Liver (tissue), 9 donors: ENCODE measurements around the gene URM1. TPM values are rescaled to one million over a fixed set of nuclear protein-coding genes. Genes with fewer than 3 reads are reported as not detected.
"Not testable (repeated sequence)": the region's sequence is repeated elsewhere in the genome, so short reads cannot be mapped to it uniquely, and the experiment has no call there.

Source experiments
- DNase-seq: peaks from one replicate; pipeline ENCODE4 v3.0.0-alpha.2; 2017; ENCODE audit warnings: low spot score
- H3K27ac ChIP-seq, 2 donors: one replicate each; pipeline ENCODE4 v1.7.0; 2013; ENCODE audit warnings: inconsistent platforms in 2 of 2, low read length in 2 of 2, control low read depth in 1 of 2, low read depth in 1 of 2, mild to moderate bottlenecking in 1 of 2
- H3K27me3 ChIP-seq, 4 donors: one replicate each; pipeline versions ENCODE4 v1.6.1 to v1.7.0; 2013; ENCODE audit warnings: low read length in 3 of 4, inconsistent platforms in 1 of 4, mild to moderate bottlenecking in 1 of 4, moderate library complexity in 1 of 4; ENCODE audit not compliant: control insufficient read depth in 4 of 4, insufficient read depth in 4 of 4
- H3K36me3 ChIP-seq, 4 donors: one replicate each; pipeline versions ENCODE4 v1.6.1 to v1.7.0; 2013; ENCODE audit warnings: low read length in 3 of 4, mild to moderate bottlenecking in 3 of 4, low read depth in 1 of 4, moderate library complexity in 1 of 4; ENCODE audit not compliant: control insufficient read depth in 4 of 4, insufficient read depth in 3 of 4
- H3K4me1 ChIP-seq, 4 donors: one replicate each; pipeline versions ENCODE4 v1.6.1 to v1.7.0; 2013; ENCODE audit warnings: low read length in 3 of 4, mild to moderate bottlenecking in 3 of 4, moderate library complexity in 1 of 4; ENCODE audit not compliant: control insufficient read depth in 4 of 4, insufficient read depth in 4 of 4
- H3K4me3 ChIP-seq, 3 donors: one replicate each; pipeline versions ENCODE4 v1.6.1 to v1.7.0; 2013; ENCODE audit warnings: low read length in 3 of 3, control low read depth in 1 of 3, low read depth in 1 of 3, mild to moderate bottlenecking in 1 of 3
- H3K9ac ChIP-seq, 2 donors: one replicate each; pipeline ENCODE4 v1.7.0; 2013; ENCODE audit warnings: low read length in 2 of 2, mild to moderate bottlenecking in 2 of 2, moderate library complexity in 2 of 2, control low read depth in 1 of 2, low read depth in 1 of 2
- H3K9me3 ChIP-seq, 4 donors: one replicate each; pipeline versions ENCODE4 v1.6.1 to v1.7.0; 2013; ENCODE audit warnings: low read length in 3 of 4; ENCODE audit not compliant: control insufficient read depth in 4 of 4
- CTCF ChIP-seq: fragments of 150-350 bp; IDR thresholded peaks from 2 replicates; pipeline ENCODE4 v1.5.1; 2017; ENCODE audit warnings: improper control_type of control experiment, low read depth, low read length; ENCODE audit not compliant: missing input control
- EGR1 ChIP-seq, 2 donors: IDR thresholded peaks; 2 replicates each; pipeline ENCODE4 v1.6.1; 2016 to 2018; ENCODE audit warnings: antibody characterized with exemption in 2 of 2, low read depth in 2 of 2
- HNF4A ChIP-seq, 2 donors: conservative IDR thresholded peaks; 2 replicates each; pipeline ENCODE4 v1.6.1; 2016; ENCODE audit warnings: antibody characterized with exemption in 2 of 2, mild to moderate bottlenecking in 2 of 2
- HNF4G ChIP-seq: IDR thresholded peaks from 2 replicates; pipeline ENCODE4 v1.6.1; 2016; ENCODE audit warnings: antibody characterized with exemption
- RAD21 ChIP-seq, 2 donors: IDR thresholded peaks; 2 replicates each; pipeline ENCODE4 v1.6.1; 2016; ENCODE audit warnings: antibody characterized with exemption in 2 of 2, mild to moderate bottlenecking in 2 of 2
- RXRA ChIP-seq, 2 donors: IDR thresholded peaks; 2 replicates each; pipeline ENCODE4 v1.6.1; 2017 to 2018; ENCODE audit warnings: antibody characterized with exemption in 2 of 2, mild to moderate bottlenecking in 1 of 2
- SP1 ChIP-seq: IDR thresholded peaks from 2 replicates; pipeline ENCODE4 v1.6.1; 2018; ENCODE audit warnings: antibody characterized with exemption, mild to moderate bottlenecking
- TAF1 ChIP-seq: conservative IDR thresholded peaks from 2 replicates; pipeline ENCODE4 v1.6.1; 2016; ENCODE audit warnings: antibody characterized with exemption, mild to moderate bottlenecking
- YY1 ChIP-seq: IDR thresholded peaks from 2 replicates; pipeline ENCODE4 v1.6.1; 2016; ENCODE audit warnings: antibody characterized with exemption, mild to moderate bottlenecking
- ZBTB33 ChIP-seq: IDR thresholded peaks from 2 replicates; pipeline ENCODE4 v1.6.1; 2016; ENCODE audit warnings: antibody characterized with exemption
- WGBS: extraction: QIAGEN DNeasy Blood & Tissue Kit; methylation state at CpG from one replicate; pipeline ENCODE4 v1.1.7; 2013; 5-methylcytosine and 5-hydroxymethylcytosine counted together
- polyA plus RNA-seq, 2 donors: library from polyadenylated mRNA; stranded (reverse) in 1 of 2; unstranded in 1 of 2; fragments of 200-250 nt in 1 of 2; fragments of >200 nt in 1 of 2; fragmentation: Nextera tagmentation in 1 of 2; extraction: Ambion mirVana in 1 of 2; gene quantifications; one replicate each; pipeline versions ENCODE4 v1.2.1 to v1.2.3, GENCODE V29; 2013 to 2015
- total RNA-seq, 2 donors: library from RNA; depleted of rRNA; stranded (reverse); fragments of >200 nt; gene quantifications; one replicate each; pipeline ENCODE4 v1.2.3, GENCODE V29; 2014
- TF ChIP-seq, protein P1 (sequence below): IDR thresholded peaks from 2 replicates; pipeline ENCODE4 v1.6.1; 2016; ENCODE audit warnings: antibody characterized with exemption
- donor health status: healthy.
- donor health status: healthy.
- donor health status: healthy.
- donor health status: healthy.
- donor health status: healthy.

The URM1 gene
- total and polyA plus RNA-seq, 4 donors, result 12.1 to 35.0 (median 19.5) TPM

DNA sequence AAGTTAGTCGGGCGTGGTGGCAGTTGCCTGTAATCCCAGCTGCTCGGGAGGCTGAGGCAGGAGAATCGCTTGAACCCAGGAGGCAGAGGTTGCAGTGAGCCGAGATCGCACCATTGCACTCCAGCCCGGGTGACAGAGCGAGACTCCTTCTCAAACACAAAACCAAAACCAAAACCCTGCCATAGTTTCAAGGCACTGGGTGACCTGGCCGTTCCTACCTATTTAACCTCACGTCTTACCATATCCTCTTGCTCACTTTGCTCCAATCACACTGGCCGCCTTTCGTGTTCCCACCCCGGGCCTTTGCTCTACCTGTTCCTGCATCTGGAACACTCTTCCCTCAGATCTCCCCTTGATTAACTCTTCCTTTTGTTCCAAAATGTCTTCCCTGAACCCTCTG is 42.6 kb downstream of the URM1 start:
- not testable (repeated sequence) for H3K4me1 ChIP-seq, H3K9me3 ChIP-seq, H3K9ac ChIP-seq, H3K36me3 ChIP-seq, DNase-seq, H3K27me3 ChIP-seq, H3K27ac ChIP-seq, H3K4me3 ChIP-seq
- 85% methylated on average over 13 of the region's 13 CpGs for WGBS

- Histone ChIP-seq H3K9me3 (no peaks in the 10 kb centered on the region), H3K36me3 (no peaks in the 10 kb centered on the region), H3K27me3 (peaks cover 0 to 12% (median 4%) of the 10 kb centered on the region in 4 donors), H3K4me3 (no peak overlapping the region), H3K9ac (no peak overlapping the region), H3K4me1 (peaks cover 0 to 6% (median 3%) of the 10 kb centered on the region in 4 donors), H3K27ac (no peak overlapping the region)
- TF ChIP-seq YY1 (no peak), CTCF (peak; percentile 9), TAF1 (no peak), HNF4A (conservative IDR thresholded peaks at IDR 0.05) (no peak), RXRA (IDR thresholded peaks at IDR 0.05) (no peak)
- TF ChIP-seq, protein P1, sequence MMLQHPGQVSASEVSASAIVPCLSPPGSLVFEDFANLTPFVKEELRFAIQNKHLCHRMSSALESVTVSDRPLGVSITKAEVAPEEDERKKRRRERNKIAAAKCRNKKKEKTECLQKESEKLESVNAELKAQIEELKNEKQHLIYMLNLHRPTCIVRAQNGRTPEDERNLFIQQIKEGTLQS, result no peak
- no peak for DNase-seq
- 47% methylated on average over 3 of the region's 3 CpGs for WGBS
Observed at GRCh38 chr9:128414461-128414860, 43.3 kb downstream of the URM1 start.

DNA sequence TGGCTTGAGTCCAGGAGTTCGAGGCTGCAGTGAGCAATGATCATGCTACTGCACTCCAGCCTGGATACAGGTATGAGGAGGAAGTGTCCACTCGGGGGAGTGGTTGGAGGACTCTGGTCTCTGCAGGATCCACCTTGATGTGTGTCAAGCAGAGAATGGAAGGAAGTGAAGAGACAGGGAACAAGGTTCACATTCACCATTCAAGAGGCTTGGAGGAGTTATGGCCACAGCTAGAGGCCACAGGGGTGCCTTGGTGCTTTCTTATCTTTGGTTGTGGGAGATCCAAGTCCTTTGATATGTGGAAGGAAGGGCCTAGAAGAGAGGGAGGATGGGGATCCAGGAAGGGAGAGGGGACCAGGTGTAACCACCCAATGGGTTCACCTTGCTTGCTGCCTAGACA is 44.1 kb downstream of the URM1 start:
- Histone ChIP-seq H3K4me1 (peaks cover 0 to 15% (median 6%) of the 10 kb centered on the region in 4 donors), H3K27ac (no peak overlapping the region), H3K36me3 (no peaks in the 10 kb centered on the region), H3K4me3 (no peak overlapping the region), H3K9ac (no peak overlapping the region), H3K9me3 (no peaks in the 10 kb centered on the region), H3K27me3 (peaks cover 0 to 7% (median 4%) of the 10 kb centered on the region in 4 donors)
- TF ChIP-seq YY1 (no peak), SP1 (no peak), RXRA (IDR thresholded peaks at IDR 0.05) (no peak), HNF4G (no peak), ZBTB33 (no peak), RAD21 (IDR thresholded peaks at IDR 0.05) (no peak), EGR1 (IDR thresholded peaks at IDR 0.05; ENCODE audit: low read depth in 2 of 2) (no peak), TAF1 (no peak), CTCF (no peak)
- WGBS, result 62% methylated on average over 2 of the region's 2 CpGs
- no peak for DNase-seq
